HEK293T (cell line): Measurements from ENCODE around the gene TPK1.

Experiments used
- BHLHE40 ChIP-seq: fragments of 450-650 bp; IDR thresholded peaks from 2 replicates; pipeline ENCODE4 v1.6.1; 2016; ENCODE audit warnings: mild to moderate bottlenecking, moderate library complexity, borderline replicate concordance
- ELF4 ChIP-seq: fragments of 450-650 bp; IDR thresholded peaks from 2 replicates; pipeline ENCODE4 v1.6.1; 2017; ENCODE audit warnings: antibody characterized with exemption
- FOXA1 ChIP-seq: fragments of 450-650 bp; IDR thresholded peaks from 2 replicates; pipeline ENCODE4 v1.6.1; 2016; ENCODE audit warnings: mild to moderate bottlenecking
- FOXM1 ChIP-seq: fragments of 450-650 bp; IDR thresholded peaks from 2 replicates; pipeline ENCODE4 v1.6.1; 2017; ENCODE audit warnings: mild to moderate bottlenecking, borderline replicate concordance
- L3MBTL2 ChIP-seq: fragments of 450-650 bp; conservative IDR thresholded peaks from 2 replicates; pipeline ENCODE4 v1.6.1; 2016; ENCODE audit warnings: mild to moderate bottlenecking
- LEF1 ChIP-seq: fragments of 450-650 bp; IDR thresholded peaks from 2 replicates; pipeline ENCODE4 v1.6.1; 2017; ENCODE audit warnings: mild to moderate bottlenecking, borderline replicate concordance
- PKNOX1 ChIP-seq: fragments of 450-650 bp; IDR thresholded peaks from 2 replicates; pipeline ENCODE4 v1.6.1; 2016
- SP1 ChIP-seq: fragments of 450-650 bp; IDR thresholded peaks from 2 replicates; pipeline ENCODE4 v1.6.1; 2017
- SUZ12 ChIP-seq: fragments of 450-650 bp; IDR thresholded peaks from 2 replicates; pipeline ENCODE4 v1.6.1; 2016; ENCODE audit warnings: mild to moderate bottlenecking
- TARDBP ChIP-seq: fragments of 450-650 bp; IDR thresholded peaks from 2 replicates; pipeline ENCODE4 v1.6.1; 2016

- TF ChIP-seq SUZ12 (no peak), SP1 (no peak), BHLHE40 (no peak), TARDBP (no peak), FOXA1 (no peak), FOXM1 (no peak), ELF4 (no peak), LEF1 (no peak), PKNOX1 (no peak), L3MBTL2 (no peak)
Measured at GRCh38 chr7:144622745-144623144, 213.1 kb downstream of the TPK1 start.
